Tibial nerve (tissue), 4 donors: Measurements from ENCODE around the gene FAM193B.

Experiments used
- EP300 ChIP-seq, 2 donors: sonication (generic); formaldehyde crosslinking; IDR thresholded peaks; one replicate each; pipeline ENCODE4 v1.6.1; 2017; ENCODE audit warnings: antibody characterized with exemption in 2 of 2, mild to moderate bottlenecking in 1 of 2
- POLR2A ChIP-seq, 2 donors: fragments of 450-650 bp; IDR thresholded peaks; one replicate each; pipeline ENCODE4 v1.6.1; 2017; ENCODE audit warnings: antibody characterized with exemption in 2 of 2, mild to moderate bottlenecking in 2 of 2, moderate library complexity in 2 of 2
- TF ChIP-seq, protein P1 (sequence below), 5 experiments: fragments of 200-600 bp in 3 of 5; fragments of 450-650 bp in 2 of 5; sonication (generic) in 3 of 5; IDR thresholded peaks; one replicate each; pipeline ENCODE4 v1.5.1; 2016 to 2019; ENCODE audit warnings: antibody characterized with exemption in 5 of 5, mild to moderate bottlenecking in 3 of 5, moderate library complexity in 2 of 5

DNA sequence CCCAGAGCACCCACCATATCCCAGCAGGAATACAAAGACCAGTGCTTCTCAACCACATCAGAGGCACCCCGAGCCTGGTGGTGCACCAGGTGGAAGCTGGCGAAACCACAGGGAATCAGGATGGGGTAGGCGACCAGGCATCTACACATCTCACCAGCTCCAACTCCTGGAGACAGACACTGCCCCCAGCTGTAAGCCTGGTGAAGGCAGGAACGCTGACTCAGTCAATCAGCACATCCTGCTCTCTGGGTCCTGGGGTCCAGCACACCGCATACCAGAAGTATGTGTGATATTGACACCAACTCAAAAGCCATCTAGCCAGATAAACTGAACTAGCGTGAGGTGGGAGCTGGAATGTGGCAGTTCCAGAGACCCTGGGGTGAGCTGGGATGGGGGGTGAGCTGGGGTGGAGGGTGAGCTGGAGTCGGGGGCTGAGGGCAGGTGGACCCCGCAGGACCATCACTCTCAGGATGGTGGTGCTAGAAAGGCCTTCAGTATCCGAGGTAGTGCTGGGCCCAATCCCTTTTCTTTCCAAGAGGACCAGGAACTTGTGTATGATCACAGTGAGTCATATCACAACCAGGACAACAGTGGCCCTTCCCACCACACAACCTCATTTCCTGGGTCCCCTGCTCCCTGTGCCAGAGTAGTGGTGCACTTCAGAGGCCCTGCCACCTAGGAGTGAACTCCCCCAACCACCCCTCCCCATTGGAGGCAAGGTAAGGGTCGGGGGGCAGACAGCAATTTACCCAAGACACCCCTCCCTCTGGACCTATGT lies 83.4 kb downstream of the FAM193B start:
- TF ChIP-seq, protein P1, sequence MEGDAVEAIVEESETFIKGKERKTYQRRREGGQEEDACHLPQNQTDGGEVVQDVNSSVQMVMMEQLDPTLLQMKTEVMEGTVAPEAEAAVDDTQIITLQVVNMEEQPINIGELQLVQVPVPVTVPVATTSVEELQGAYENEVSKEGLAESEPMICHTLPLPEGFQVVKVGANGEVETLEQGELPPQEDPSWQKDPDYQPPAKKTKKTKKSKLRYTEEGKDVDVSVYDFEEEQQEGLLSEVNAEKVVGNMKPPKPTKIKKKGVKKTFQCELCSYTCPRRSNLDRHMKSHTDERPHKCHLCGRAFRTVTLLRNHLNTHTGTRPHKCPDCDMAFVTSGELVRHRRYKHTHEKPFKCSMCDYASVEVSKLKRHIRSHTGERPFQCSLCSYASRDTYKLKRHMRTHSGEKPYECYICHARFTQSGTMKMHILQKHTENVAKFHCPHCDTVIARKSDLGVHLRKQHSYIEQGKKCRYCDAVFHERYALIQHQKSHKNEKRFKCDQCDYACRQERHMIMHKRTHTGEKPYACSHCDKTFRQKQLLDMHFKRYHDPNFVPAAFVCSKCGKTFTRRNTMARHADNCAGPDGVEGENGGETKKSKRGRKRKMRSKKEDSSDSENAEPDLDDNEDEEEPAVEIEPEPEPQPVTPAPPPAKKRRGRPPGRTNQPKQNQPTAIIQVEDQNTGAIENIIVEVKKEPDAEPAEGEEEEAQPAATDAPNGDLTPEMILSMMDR (IDR thresholded peaks at IDR 0.05), result no peak
- TF ChIP-seq POLR2A (IDR thresholded peaks at IDR 0.05) (no peak), EP300 (IDR thresholded peaks at IDR 0.05) (no peak)
